Endothelial cell of umbilical vein (primary cell): ENCODE data around the gene RALGPS1. TPM values are rescaled to one million over a fixed set of nuclear protein-coding genes. Genes with fewer than 3 reads are reported as not detected.

Source experiments
- BruUV-seq: library from RNA; stranded (reverse); fragments of 400-500 nt; replicated peaks from 2 replicates; lab custom pipeline; 2021; lab: Mats Ljungman, UMichigan
- CTCF ChIA-PET: fragments of 300-600, 350-600 bp; sonication (Branson Sonifier 250); formaldehyde crosslinking; loops from one replicate; lab custom pipeline; 2021; ENCODE audit warnings: antibody characterized with exemption, inconsistent platforms; lab: Charles Lee
- POLR2A ChIA-PET: fragments of 300-600, 350-600 bp; sonication (Branson Sonifier 250); formaldehyde crosslinking; loops from one replicate; lab custom pipeline; 2021; ENCODE audit warnings: antibody characterized with exemption, inconsistent platforms; lab: Charles Lee
- DNase-seq: peaks from one replicate; pipeline ENCODE4 v3.0.0-alpha.2; 2011; ENCODE audit warnings: low read depth, low spot score
- FAIRE-seq: peaks from 2 replicates; lab custom pipeline; 2011; peaks lifted over from hg19 to GRCh38; lab: Jason Lieb, UNC
- H2AFZ ChIP-seq: 2 replicates; pipeline ENCODE4 v1.6.0; 2012; ENCODE audit warnings: low read depth, low read length, control low read depth, inconsistent platforms
- H3K27ac ChIP-seq: 2 replicates; pipeline ENCODE4 v1.5.1; 2011; ENCODE audit warnings: low read depth, mild to moderate bottlenecking, control low read depth, low read length, moderate library complexity; ENCODE audit not compliant: insufficient read depth
- H3K27me3 ChIP-seq, 2 experiments: 2 replicates each; pipeline versions ENCODE4 v1.6.0 to v1.6.1; 2011; ENCODE audit warnings: low read length in 2 of 2, mixed read lengths in 1 of 2; ENCODE audit not compliant: control insufficient read depth in 2 of 2, insufficient read depth in 2 of 2
- H3K36me3 ChIP-seq, 2 experiments: 2 replicates in 1 of 2; 3 replicates in 1 of 2; pipeline ENCODE4 v1.5.1; 2011; ENCODE audit warnings: low read length in 2 of 2, mild to moderate bottlenecking in 1 of 2, moderate library complexity in 1 of 2; ENCODE audit not compliant: control insufficient read depth in 2 of 2, insufficient read depth in 2 of 2; ENCODE audit errors: extremely low read depth in 1 of 2
- H3K4me1 ChIP-seq: 3 replicates; pipeline ENCODE4 v1.5.1; 2011; ENCODE audit warnings: mild to moderate bottlenecking, low read length; ENCODE audit not compliant: control insufficient read depth, insufficient read depth; ENCODE audit errors: extremely low read depth
- H3K4me2 ChIP-seq: 2 replicates; pipeline ENCODE4 v1.6.1; 2011; ENCODE audit warnings: low read length, control low read depth, mixed read lengths; ENCODE audit not compliant: insufficient read depth
- H3K4me3 ChIP-seq, 3 experiments: fragments of 200-600 bp in 1 of 3; sonication (generic), shearing (Covaris generic) in 1 of 3; replicated peaks in 1 of 3; 2 replicates each; pipeline ENCODE4 v1.5.1; 2011 to 2016; ENCODE audit warnings: control low read depth in 3 of 3, low read length in 3 of 3, mild to moderate bottlenecking in 2 of 3, inconsistent platforms in 1 of 3, low read depth in 1 of 3, moderate library complexity in 1 of 3; ENCODE audit not compliant: insufficient read depth in 1 of 3
- H3K79me2 ChIP-seq: 2 replicates; pipeline ENCODE4 v1.6.0; 2012; ENCODE audit warnings: low read length, inconsistent platforms; ENCODE audit not compliant: control insufficient read depth, insufficient read depth
- H3K9ac ChIP-seq: replicated peaks from 2 replicates; pipeline ENCODE3; 2011; ENCODE audit warnings: low read length, control low read depth; ENCODE audit not compliant: insufficient read depth; ENCODE audit errors: extremely low read depth
- H3K9me1 ChIP-seq: replicated peaks from 3 replicates; pipeline ENCODE4 v1.6.0; 2011; ENCODE audit warnings: mild to moderate bottlenecking, low read length; ENCODE audit not compliant: control insufficient read depth, insufficient read depth; ENCODE audit errors: extremely low read depth
- H3K9me3 ChIP-seq: replicated peaks from 2 replicates; pipeline ENCODE4 v1.5.1; 2012; ENCODE audit warnings: low read length, inconsistent platforms; ENCODE audit not compliant: control insufficient read depth, insufficient read depth
- H4K20me1 ChIP-seq: replicated peaks from 2 replicates; pipeline ENCODE3; 2011; ENCODE audit warnings: mild to moderate bottlenecking, low read length; ENCODE audit not compliant: control insufficient read depth, insufficient read depth; ENCODE audit errors: extremely low read depth
- CTCF ChIP-seq, 2 donors: IDR thresholded peaks; 1 replicate in 1 of 2; 2 replicates in 1 of 2; pipeline ENCODE4 v1.5.1; 2011; ENCODE audit warnings: low read length in 2 of 2, mild to moderate bottlenecking in 2 of 2, moderate library complexity in 2 of 2, control low read depth in 1 of 2, inconsistent platforms in 1 of 2, low read depth in 1 of 2; ENCODE audit not compliant: insufficient read depth in 1 of 2; ENCODE audit errors: extremely low read depth in 1 of 2
- EZH2 ChIP-seq: IDR thresholded peaks from 2 replicates; pipeline ENCODE4 v1.6.1; 2012; ENCODE audit warnings: borderline replicate concordance, low read depth, mild to moderate bottlenecking, moderate library complexity, low read length, inconsistent platforms; ENCODE audit not compliant: severe bottlenecking
- FOS ChIP-seq: IDR thresholded peaks from 2 replicates; pipeline ENCODE4 v1.6.1; 2011; ENCODE audit warnings: mild to moderate bottlenecking, low read length, moderate library complexity, borderline replicate concordance; ENCODE audit not compliant: insufficient read depth
- GATA2 ChIP-seq: IDR thresholded peaks from 2 replicates; pipeline ENCODE4 v1.7.0; 2011; ENCODE audit warnings: low read depth, mild to moderate bottlenecking, moderate library complexity, mixed read lengths, low read length; ENCODE audit not compliant: insufficient read length, insufficient read depth
- JUN ChIP-seq: IDR thresholded peaks from 2 replicates; pipeline ENCODE4 v1.6.1; 2011; ENCODE audit warnings: borderline replicate concordance, low read depth; ENCODE audit not compliant: insufficient read length, insufficient read depth
- MAX ChIP-seq: IDR thresholded peaks from 2 replicates; pipeline ENCODE4 v1.6.1; 2011; ENCODE audit not compliant: insufficient read depth, insufficient read length
- MYC ChIP-seq: IDR thresholded peaks from one replicate; pipeline ENCODE4 v1.6.1; 2011; ENCODE audit warnings: mild to moderate bottlenecking, low read depth, low read length
- POLR2A ChIP-seq: IDR thresholded peaks from 2 replicates; pipeline ENCODE4 v1.6.1; 2012; ENCODE audit warnings: low read depth, mild to moderate bottlenecking, control low read depth, low read length
- POLR2AphosphoS5 ChIP-seq: IDR thresholded peaks from 2 replicates; pipeline ENCODE4 v1.6.1; 2012; ENCODE audit warnings: low read depth, mild to moderate bottlenecking, control low read depth, low read length, moderate library complexity; ENCODE audit not compliant: insufficient read depth
- dilution Hi-C: fragments of 300-500 bp; cut with MboI; formaldehyde crosslinking; loops from one replicate; pipeline ENCODE4 v1.15.0; 2019; ENCODE audit warnings: low sequenced_read_pairs; ENCODE audit not compliant: extremely low pct_ligation_motif_present
- intact Hi-C: fragments of 100-400 bp; cut with micrococcal nuclease; formaldehyde crosslinking; loops from one replicate; pipeline ENCODE4 v1.10.0; 2022
- polyA plus RNA-seq, 4 experiments: library from polyadenylated mRNA; depleted of rRNA in 3 of 4; stranded (reverse) in 3 of 4; unstranded in 1 of 4; fragments of >200 nt; gene quantifications; 2 replicates each; pipeline versions ENCODE4 v1.2.1 to v1.2.3, GENCODE V29; 2011 to 2012; ENCODE audit warnings: missing spikeins in 1 of 4
- total RNA-seq: library from RNA; stranded (reverse); gene quantifications from 2 replicates; pipeline ENCODE4 v1.2.3, GENCODE V29; 2021

Gene RALGPS1
- total and polyA plus RNA-seq, 2 donors (not counting 3 experiments of a cell fraction or from before 2014, with no cell fraction given) = 3.8 to 5.5 TPM

DNA sequence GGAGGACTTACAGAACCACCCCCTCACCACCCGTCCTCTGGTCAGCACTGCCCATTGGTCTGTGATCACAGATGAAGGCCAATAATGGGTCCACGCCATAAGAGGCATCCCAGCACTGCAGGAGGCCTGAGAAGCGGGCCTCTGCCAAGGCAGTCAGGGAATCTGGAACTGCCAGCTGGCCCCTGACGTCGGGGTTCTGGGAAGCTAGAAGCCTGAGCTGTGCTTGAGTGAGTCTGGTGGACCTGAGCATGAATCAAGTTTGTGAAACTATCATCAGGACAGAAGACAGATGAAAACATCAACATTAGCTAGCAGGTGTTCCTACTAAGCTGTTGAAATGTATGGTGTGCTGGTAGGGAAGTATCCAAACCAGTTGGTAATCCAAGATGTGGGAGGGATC lies 200.0 kb downstream of the RALGPS1 start:
- no peak overlapping the region for H3K27ac ChIP-seq
- H3K79me2 ChIP-seq = no peaks in the 10 kb centered on the region
- no peaks in the 10 kb centered on the region for H3K27me3 ChIP-seq
- H3K36me3 ChIP-seq = no peaks in the 10 kb centered on the region
- no peaks in the 10 kb centered on the region for H3K9me1 ChIP-seq
- H3K4me1 ChIP-seq = peaks cover 18% of the 10 kb centered on the region
- dilution Hi-C loops = no loop called here
- BruUV-seq = no TSS peak
- intact Hi-C loops = no loop called here
- H4K20me1 ChIP-seq = no peaks in the 10 kb centered on the region
- no peak overlapping the region for H3K9ac ChIP-seq
- ChIA-PET POLR2A (no interaction called here), CTCF (interaction anchor here (1.1 kb wide), 1 partner anchor 10 kb away, joined by 3 read pairs; no protein-coding TSS in a partner anchor)
- H3K4me3 ChIP-seq = no peak overlapping the region
- no peaks in the 10 kb centered on the region for H3K9me3 ChIP-seq
- DNase-seq (no peak), FAIRE-seq (no peak)
- H3K4me2 ChIP-seq = no peak overlapping the region
- TF ChIP-seq EZH2 (no peak), CTCF (IDR thresholded peaks at IDR 0.05; ENCODE audit: extremely low read depth in 1 of 2, insufficient read depth in 1 of 2, low read depth in 1 of 2, low read length in 2 of 2) (no peak), POLR2AphosphoS5 (no peak), MYC (no peak), GATA2 (no peak), POLR2A (no peak), MAX (no peak), JUN (no peak), FOS (no peak)
- no peak overlapping the region for H2AFZ ChIP-seq
